Measurements from ENCODE around the gene ST6GAL1.

DNA sequence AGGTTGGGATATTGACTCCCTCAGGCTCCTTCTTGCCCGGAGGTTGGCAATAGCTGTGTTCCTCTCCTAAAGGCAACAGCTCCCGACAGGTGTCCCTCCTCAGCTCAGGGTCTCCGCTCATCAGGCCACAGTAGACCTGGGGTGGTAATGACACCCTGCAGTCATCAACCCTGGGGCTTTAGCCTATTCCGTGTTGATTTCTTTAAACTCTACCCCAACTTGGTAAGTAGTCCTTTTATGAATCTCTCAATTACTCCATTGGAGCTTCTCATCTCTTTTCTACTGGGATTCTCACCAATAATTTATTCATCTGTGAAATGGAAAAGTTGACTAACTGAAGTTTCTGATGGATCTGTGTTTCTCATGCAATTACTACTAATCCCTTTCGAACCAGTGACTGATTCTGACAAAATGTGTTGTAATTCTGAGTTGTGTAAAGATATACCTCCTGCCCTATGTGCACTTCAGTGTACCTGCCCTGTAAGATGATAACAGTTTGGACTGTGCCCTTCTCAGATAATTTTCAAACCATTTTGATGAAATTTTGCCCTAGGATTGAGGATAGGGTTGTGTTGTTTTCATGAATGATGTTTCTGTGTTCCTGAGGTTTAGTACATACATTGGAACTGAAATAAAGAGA, 119.3 kb downstream of the ST6GAL1 start:
- TF ChIP-seq, protein P1, sequence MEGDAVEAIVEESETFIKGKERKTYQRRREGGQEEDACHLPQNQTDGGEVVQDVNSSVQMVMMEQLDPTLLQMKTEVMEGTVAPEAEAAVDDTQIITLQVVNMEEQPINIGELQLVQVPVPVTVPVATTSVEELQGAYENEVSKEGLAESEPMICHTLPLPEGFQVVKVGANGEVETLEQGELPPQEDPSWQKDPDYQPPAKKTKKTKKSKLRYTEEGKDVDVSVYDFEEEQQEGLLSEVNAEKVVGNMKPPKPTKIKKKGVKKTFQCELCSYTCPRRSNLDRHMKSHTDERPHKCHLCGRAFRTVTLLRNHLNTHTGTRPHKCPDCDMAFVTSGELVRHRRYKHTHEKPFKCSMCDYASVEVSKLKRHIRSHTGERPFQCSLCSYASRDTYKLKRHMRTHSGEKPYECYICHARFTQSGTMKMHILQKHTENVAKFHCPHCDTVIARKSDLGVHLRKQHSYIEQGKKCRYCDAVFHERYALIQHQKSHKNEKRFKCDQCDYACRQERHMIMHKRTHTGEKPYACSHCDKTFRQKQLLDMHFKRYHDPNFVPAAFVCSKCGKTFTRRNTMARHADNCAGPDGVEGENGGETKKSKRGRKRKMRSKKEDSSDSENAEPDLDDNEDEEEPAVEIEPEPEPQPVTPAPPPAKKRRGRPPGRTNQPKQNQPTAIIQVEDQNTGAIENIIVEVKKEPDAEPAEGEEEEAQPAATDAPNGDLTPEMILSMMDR (IDR thresholded peaks at IDR 0.05): no peak
- TF ChIP-seq POLR2A (IDR thresholded peaks at IDR 0.05): no peak

Measured in heart left ventricle (tissue), 13 donors.